Measurements from ENCODE around the gene IKZF5. TPM values are rescaled to one million over a fixed set of nuclear protein-coding genes. Genes with fewer than 3 reads are reported as not detected.

The IKZF5 gene
- total RNA-seq, 1 donor from 2014 or later, result 9.5 TPM

DNA sequence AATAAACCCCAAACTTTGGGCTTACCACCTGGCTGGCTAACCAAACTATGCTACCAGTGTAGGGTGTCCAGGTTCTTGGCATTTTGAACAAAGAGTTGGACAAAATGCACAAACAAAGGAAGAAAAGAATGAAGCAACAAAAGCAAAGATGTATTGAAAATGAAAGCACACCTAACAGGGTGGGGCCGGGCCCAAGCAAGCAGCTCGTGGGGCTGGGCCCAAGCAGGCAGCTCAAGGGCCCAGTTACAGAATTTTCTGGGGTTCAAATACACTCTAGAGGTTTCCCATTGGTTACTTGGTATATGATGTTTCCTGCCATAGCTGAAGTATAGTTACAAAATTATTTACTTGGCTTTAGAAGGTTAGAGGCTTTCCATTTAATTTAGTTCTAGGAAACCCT is 15.9 kb upstream of the IKZF5 start:
- no peaks in the 10 kb centered on the region for H3K4me1 Mint-ChIP-seq (ENCODE audit: low read depth, unreplicated experiment)
- H3K36me3 Mint-ChIP-seq (ENCODE audit: unreplicated experiment), result no peaks in the 10 kb centered on the region
- H3K27ac Mint-ChIP-seq (ENCODE audit: unreplicated experiment), result no peak overlapping the region
- H3K9me3 Mint-ChIP-seq (ENCODE audit: unreplicated experiment), result no peaks in the 10 kb centered on the region
- TF ChIP-seq, protein P1, sequence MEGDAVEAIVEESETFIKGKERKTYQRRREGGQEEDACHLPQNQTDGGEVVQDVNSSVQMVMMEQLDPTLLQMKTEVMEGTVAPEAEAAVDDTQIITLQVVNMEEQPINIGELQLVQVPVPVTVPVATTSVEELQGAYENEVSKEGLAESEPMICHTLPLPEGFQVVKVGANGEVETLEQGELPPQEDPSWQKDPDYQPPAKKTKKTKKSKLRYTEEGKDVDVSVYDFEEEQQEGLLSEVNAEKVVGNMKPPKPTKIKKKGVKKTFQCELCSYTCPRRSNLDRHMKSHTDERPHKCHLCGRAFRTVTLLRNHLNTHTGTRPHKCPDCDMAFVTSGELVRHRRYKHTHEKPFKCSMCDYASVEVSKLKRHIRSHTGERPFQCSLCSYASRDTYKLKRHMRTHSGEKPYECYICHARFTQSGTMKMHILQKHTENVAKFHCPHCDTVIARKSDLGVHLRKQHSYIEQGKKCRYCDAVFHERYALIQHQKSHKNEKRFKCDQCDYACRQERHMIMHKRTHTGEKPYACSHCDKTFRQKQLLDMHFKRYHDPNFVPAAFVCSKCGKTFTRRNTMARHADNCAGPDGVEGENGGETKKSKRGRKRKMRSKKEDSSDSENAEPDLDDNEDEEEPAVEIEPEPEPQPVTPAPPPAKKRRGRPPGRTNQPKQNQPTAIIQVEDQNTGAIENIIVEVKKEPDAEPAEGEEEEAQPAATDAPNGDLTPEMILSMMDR (IDR thresholded peaks at IDR 0.05; ENCODE audit: partially characterized antibody, unreplicated experiment), result no peak
- H3K27me3 Mint-ChIP-seq (ENCODE audit: unreplicated experiment), result no peaks in the 10 kb centered on the region
- DNase-seq, result no peak
- no peak overlapping the region for H3K4me3 Mint-ChIP-seq (ENCODE audit: unreplicated experiment)

DNA sequence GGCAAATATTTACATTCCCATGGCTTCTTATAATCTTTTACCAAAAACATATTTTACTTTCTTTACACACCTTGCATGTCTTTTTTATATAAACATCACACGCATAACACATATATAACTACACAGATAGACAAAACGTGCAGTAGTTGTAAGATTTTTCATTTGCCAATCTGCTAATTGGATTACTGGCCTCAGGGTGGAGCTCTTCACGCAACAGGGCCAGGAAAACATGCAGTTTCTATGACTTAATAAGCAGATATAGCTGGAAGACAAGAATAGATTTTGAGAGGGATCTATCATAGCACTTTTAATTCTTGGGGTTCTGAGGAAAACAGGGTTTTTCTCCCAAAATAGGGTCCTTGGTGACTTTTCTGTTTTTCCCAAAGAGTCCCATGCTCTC is 12.9 kb upstream of the IKZF5 start:
- no peaks in the 10 kb centered on the region for H3K27me3 Mint-ChIP-seq (ENCODE audit: unreplicated experiment)
- no peak overlapping the region for H3K4me3 Mint-ChIP-seq (ENCODE audit: unreplicated experiment)
- H3K27ac Mint-ChIP-seq (ENCODE audit: unreplicated experiment), result no peak overlapping the region
- TF ChIP-seq, protein P1 (IDR thresholded peaks at IDR 0.05; ENCODE audit: partially characterized antibody, unreplicated experiment), result no peak
- no peak for DNase-seq
- H3K9me3 Mint-ChIP-seq (ENCODE audit: unreplicated experiment), result no peaks in the 10 kb centered on the region
- H3K4me1 Mint-ChIP-seq (ENCODE audit: low read depth, unreplicated experiment), result no peaks in the 10 kb centered on the region
- H3K36me3 Mint-ChIP-seq (ENCODE audit: unreplicated experiment), result no peaks in the 10 kb centered on the region

GRCh38 chr10:123019941-123020703 is 11.5 kb upstream of the IKZF5 start:
- no peaks in the 10 kb centered on the region for H3K4me1 Mint-ChIP-seq (ENCODE audit: low read depth, unreplicated experiment)
- TF ChIP-seq, protein P1 (IDR thresholded peaks at IDR 0.05; ENCODE audit: partially characterized antibody, unreplicated experiment), result no peak
- H3K27me3 Mint-ChIP-seq (ENCODE audit: unreplicated experiment), result peaks cover 1% of the 10 kb centered on the region
- H3K4me3 Mint-ChIP-seq (ENCODE audit: unreplicated experiment), result no peak overlapping the region
- H3K27ac Mint-ChIP-seq (ENCODE audit: unreplicated experiment), result no peak overlapping the region
- H3K36me3 Mint-ChIP-seq (ENCODE audit: unreplicated experiment), result no peaks in the 10 kb centered on the region
- no peaks in the 10 kb centered on the region for H3K9me3 Mint-ChIP-seq (ENCODE audit: unreplicated experiment)
- DNase-seq, result no peak

DNA sequence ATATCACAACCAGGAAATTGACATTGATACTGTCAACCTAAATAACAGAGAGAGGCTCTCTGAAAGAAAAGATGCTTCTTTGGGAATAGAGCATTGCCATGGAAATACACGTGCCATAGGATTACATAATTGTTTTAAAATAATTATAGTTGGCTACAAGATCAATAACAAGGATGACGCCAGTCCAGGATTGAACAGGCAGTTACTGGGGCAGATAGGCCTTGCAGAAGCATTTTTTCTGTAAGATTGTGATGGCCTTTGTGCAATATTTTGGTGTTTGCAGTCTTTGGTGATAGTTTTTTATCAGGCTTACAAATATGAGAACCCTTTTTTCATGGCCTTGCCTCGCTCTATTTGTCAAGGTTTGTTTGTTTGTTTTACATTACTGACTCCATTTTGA is 10.7 kb upstream of the IKZF5 start:
- H3K9me3 Mint-ChIP-seq (ENCODE audit: unreplicated experiment), result no peaks in the 10 kb centered on the region
- no peak overlapping the region for H3K27ac Mint-ChIP-seq (ENCODE audit: unreplicated experiment)
- TF ChIP-seq, protein P1 (IDR thresholded peaks at IDR 0.05; ENCODE audit: partially characterized antibody, unreplicated experiment), result no peak
- H3K4me1 Mint-ChIP-seq (ENCODE audit: low read depth, unreplicated experiment), result no peaks in the 10 kb centered on the region
- H3K27me3 Mint-ChIP-seq (ENCODE audit: unreplicated experiment), result peaks cover 2% of the 10 kb centered on the region
- DNase-seq, result no peak
- no peak overlapping the region for H3K4me3 Mint-ChIP-seq (ENCODE audit: unreplicated experiment)
- peaks cover under 1% of the 10 kb centered on the region for H3K36me3 Mint-ChIP-seq (ENCODE audit: unreplicated experiment)

DNA sequence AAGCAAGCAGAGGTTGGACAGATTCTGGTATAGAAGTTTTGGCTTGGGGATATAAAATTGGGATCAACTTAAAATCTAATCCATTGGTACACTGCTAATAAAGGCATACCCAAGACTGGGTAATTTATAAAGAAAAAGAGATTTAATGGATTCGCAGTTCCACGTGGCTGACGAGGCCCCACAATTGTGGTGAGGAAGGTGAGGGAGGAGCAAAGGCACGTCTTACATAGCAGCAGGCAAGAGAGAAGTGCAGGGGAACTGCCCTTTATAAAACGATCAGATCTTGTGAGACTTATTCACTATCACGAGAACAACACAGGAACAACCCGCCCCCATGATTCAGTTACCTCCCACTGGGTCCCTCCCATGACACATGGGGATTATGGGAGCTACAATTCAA is 9.9 kb upstream of the IKZF5 start:
- H3K27ac Mint-ChIP-seq (ENCODE audit: unreplicated experiment), result no peak overlapping the region
- no peaks in the 10 kb centered on the region for H3K4me1 Mint-ChIP-seq (ENCODE audit: low read depth, unreplicated experiment)
- no peaks in the 10 kb centered on the region for H3K9me3 Mint-ChIP-seq (ENCODE audit: unreplicated experiment)
- TF ChIP-seq, protein P1 (IDR thresholded peaks at IDR 0.05; ENCODE audit: partially characterized antibody, unreplicated experiment), result no peak
- H3K4me3 Mint-ChIP-seq (ENCODE audit: unreplicated experiment), result no peak overlapping the region
- no peak for DNase-seq
- peaks cover 5% of the 10 kb centered on the region for H3K36me3 Mint-ChIP-seq (ENCODE audit: unreplicated experiment)
- H3K27me3 Mint-ChIP-seq (ENCODE audit: unreplicated experiment), result peaks cover 2% of the 10 kb centered on the region
